Ascending aorta (tissue), 2 donors: ENCODE results near the gene NAA20. TPM values are rescaled to one million over a fixed set of nuclear protein-coding genes. Genes with fewer than 3 reads are reported as not detected.

Experiments used
- DNase-seq, 2 donors: peaks; one replicate each; pipeline ENCODE4 v3.0.0-alpha.2; 2019; ENCODE audit warnings: low spot score in 2 of 2
- H3K27ac ChIP-seq, 2 donors: fragments of 200-600 bp; sonication (generic); one replicate each; pipeline ENCODE4 v1.5.1; 2016 to 2017; ENCODE audit warnings: mild to moderate bottlenecking in 1 of 2
- H3K27me3 ChIP-seq: fragments of 200-600 bp; sonication (generic); one replicate; pipeline ENCODE4 v1.5.1; 2017
- H3K36me3 ChIP-seq, 2 donors: fragments of 200-600 bp; sonication (generic); one replicate each; pipeline ENCODE4 v1.5.1; 2016
- H3K4me1 ChIP-seq, 2 donors: fragments of 200-600 bp; sonication (generic); one replicate each; pipeline ENCODE4 v1.5.1; 2016 to 2017; ENCODE audit warnings: mild to moderate bottlenecking in 1 of 2
- H3K4me3 ChIP-seq, 2 donors: fragments of 200-600 bp; sonication (generic); one replicate each; pipeline ENCODE4 v1.5.1; 2016 to 2017; ENCODE audit warnings: mild to moderate bottlenecking in 1 of 2
- H3K9me3 ChIP-seq, 2 donors: fragments of 200-600 bp; sonication (generic); one replicate each; pipeline ENCODE4 v1.5.1; 2016
- intact Hi-C: fragments of 100-400 bp; cut with DNase I; formaldehyde crosslinking; loops from one replicate; pipeline ENCODE4 v1.15.1; 2023
- total RNA-seq: library from RNA; depleted of rRNA; stranded (reverse); fragments of >200 nt; gene quantifications from one replicate; pipeline ENCODE4 v1.1.0, GENCODE V29; 2016
- TF ChIP-seq, protein P1 (sequence below), 3 experiments: fragments of 200-600 bp in 2 of 3; fragments of 450-650 bp in 1 of 3; sonication (generic) in 2 of 3; IDR thresholded peaks; one replicate each; pipeline ENCODE4 v1.5.1; 2016 to 2019; ENCODE audit warnings: antibody characterized with exemption in 3 of 3, mild to moderate bottlenecking in 1 of 3, moderate library complexity in 1 of 3

NAA20 gene
- total RNA-seq, 1 donor from 2014 or later = 2.7 TPM

DNA sequence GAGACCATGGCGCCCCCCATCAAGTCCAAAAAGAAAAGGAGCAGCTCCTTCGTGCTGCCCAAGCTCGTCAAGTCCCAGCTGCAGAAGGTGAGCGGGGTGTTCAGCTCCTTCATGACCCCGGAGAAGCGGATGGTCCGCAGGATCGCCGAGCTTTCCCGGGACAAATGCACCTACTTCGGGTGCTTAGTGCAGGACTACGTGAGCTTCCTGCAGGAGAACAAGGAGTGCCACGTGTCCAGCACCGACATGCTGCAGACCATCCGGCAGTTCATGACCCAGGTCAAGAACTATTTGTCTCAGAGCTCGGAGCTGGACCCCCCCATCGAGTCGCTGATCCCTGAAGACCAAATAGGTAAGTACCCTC is 41.7 kb upstream of the NAA20 start:
- no peaks in the 10 kb centered on the region for H3K27me3 ChIP-seq
- peak overlapping the region; percentile 90 for H3K27ac ChIP-seq
- TF ChIP-seq, protein P1, sequence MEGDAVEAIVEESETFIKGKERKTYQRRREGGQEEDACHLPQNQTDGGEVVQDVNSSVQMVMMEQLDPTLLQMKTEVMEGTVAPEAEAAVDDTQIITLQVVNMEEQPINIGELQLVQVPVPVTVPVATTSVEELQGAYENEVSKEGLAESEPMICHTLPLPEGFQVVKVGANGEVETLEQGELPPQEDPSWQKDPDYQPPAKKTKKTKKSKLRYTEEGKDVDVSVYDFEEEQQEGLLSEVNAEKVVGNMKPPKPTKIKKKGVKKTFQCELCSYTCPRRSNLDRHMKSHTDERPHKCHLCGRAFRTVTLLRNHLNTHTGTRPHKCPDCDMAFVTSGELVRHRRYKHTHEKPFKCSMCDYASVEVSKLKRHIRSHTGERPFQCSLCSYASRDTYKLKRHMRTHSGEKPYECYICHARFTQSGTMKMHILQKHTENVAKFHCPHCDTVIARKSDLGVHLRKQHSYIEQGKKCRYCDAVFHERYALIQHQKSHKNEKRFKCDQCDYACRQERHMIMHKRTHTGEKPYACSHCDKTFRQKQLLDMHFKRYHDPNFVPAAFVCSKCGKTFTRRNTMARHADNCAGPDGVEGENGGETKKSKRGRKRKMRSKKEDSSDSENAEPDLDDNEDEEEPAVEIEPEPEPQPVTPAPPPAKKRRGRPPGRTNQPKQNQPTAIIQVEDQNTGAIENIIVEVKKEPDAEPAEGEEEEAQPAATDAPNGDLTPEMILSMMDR (IDR thresholded peaks at IDR 0.05) = no peak
- H3K9me3 ChIP-seq = no peaks in the 10 kb centered on the region
- no peak for DNase-seq
- peak overlapping the region; percentile 60 to 69 for H3K4me3 ChIP-seq
- H3K36me3 ChIP-seq = peaks cover 0 to 4% of the 10 kb centered on the region in 2 donors
- peaks cover 23 to 51% of the 10 kb centered on the region in 2 donors for H3K4me1 ChIP-seq
- intact Hi-C loops = loop anchor here (5.0 kb wide), 1 partner anchor 88 kb away; no protein-coding TSS in a partner anchor

DNA sequence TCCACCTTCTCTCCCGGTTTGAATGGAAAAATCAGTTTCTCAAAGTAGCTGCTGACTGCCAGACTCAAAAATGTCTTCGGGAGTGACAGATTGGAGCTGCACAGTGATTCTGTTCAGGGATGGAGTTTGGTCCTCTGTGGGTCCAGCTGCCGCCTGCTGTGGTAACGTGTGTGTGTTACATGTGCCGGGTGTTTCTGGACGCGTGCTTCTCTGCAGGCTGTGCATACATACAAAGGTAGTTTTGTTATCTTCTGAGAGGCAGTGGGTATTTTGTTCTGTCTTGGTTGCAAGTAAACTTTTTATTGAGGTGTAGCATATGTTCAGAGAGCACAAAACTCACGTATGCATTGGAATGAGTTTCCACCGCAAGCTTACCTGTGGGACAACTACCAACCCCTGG is 41.3 kb upstream of the NAA20 start:
- DNase-seq = no peak
- peak overlapping the region; percentile 60 to 69 for H3K4me3 ChIP-seq
- H3K9me3 ChIP-seq = no peaks in the 10 kb centered on the region
- intact Hi-C loops = loop anchor here (5.0 kb wide), 1 partner anchor 89 kb away; no protein-coding TSS in a partner anchor
- peak overlapping the region; percentile 90 for H3K27ac ChIP-seq
- peaks cover 23 to 51% of the 10 kb centered on the region in 2 donors for H3K4me1 ChIP-seq
- no peaks in the 10 kb centered on the region for H3K27me3 ChIP-seq
- H3K36me3 ChIP-seq = peaks cover 0 to 4% of the 10 kb centered on the region in 2 donors
- TF ChIP-seq, protein P1 (IDR thresholded peaks at IDR 0.05) = no peak

DNA sequence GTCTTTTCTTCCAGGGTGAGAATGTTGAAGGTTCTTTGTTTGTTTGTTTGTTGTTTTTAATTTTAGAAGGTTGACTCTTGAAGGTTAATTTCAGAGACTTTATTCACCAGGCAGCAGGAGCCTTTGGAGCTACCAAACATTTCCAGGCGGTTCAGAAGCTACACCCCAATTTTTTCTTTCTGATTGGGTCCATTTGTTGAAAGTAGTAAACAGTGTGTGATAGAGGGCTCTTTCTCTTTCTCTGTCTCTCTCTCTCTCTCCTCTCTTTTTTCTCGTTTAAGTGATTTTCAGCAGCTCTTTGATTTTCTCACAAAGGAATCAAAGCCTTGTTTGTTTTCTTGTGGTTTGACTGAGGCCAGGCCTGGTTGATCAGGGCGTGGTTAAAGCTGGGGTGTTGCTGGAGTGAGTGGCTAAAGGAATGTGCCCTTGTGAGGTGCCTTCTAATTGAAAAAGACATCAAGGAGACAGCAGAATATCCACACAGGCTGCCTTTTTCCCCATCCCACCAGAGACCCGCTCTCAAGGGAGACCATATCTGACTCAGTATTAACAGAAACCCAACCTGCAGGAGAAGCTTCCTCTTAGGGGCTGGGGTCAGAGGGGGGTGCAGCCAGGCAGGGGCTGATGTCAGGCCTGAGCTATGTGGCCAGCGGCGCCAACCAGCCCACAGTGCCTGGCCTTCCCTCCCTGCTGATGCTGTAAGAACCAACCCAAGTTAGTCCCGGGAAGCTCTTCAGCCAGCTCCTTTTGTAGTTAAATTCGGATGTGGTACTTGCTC is 40.4 kb upstream of the NAA20 start:
- peaks cover 0 to 4% of the 10 kb centered on the region in 2 donors for H3K36me3 ChIP-seq
- no peaks in the 10 kb centered on the region for H3K9me3 ChIP-seq
- TF ChIP-seq, protein P1 (IDR thresholded peaks at IDR 0.05) = no peak
- intact Hi-C loops = loop anchor here (1.0 to 5.0 kb wide), 2 partner anchors 17 to 89 kb away; no protein-coding TSS in a partner anchor
- H3K27ac ChIP-seq = peak overlapping the region; percentile 90
- H3K4me1 ChIP-seq = peaks cover 23 to 56% of the 10 kb centered on the region in 2 donors
- H3K27me3 ChIP-seq = no peaks in the 10 kb centered on the region
- peak; percentile 35 to 88 for DNase-seq
- peak overlapping the region; percentile 60 to 69 for H3K4me3 ChIP-seq

DNA sequence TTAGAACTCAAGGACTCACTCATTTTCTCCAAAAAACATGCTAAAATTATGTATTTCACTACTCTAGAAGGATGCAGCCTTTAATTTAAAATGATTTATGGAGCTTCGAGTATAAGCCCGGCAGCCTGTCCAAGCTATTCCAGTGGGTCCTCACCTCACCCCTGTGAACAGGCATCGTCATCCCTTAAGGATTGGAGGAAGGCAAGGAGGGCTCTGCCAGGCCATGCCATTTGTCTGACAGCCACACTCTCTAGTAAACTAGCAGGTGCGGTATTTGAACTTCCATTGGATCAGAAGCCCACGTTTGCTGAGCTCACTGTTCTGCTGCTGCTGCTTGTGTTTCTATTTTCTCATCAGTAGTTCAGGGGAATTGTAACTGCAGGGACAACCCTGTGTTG is 39.8 kb upstream of the NAA20 start:
- Histone ChIP-seq H3K36me3 (no peaks in the 10 kb centered on the region), H3K27me3 (no peaks in the 10 kb centered on the region), H3K4me3 (peak overlapping the region; percentile 60 to 69), H3K27ac (peak overlapping the region; percentile 90), H3K9me3 (no peaks in the 10 kb centered on the region), H3K4me1 (peaks cover 23 to 56% of the 10 kb centered on the region in 2 donors)
- TF ChIP-seq, protein P1 (IDR thresholded peaks at IDR 0.05) = no peak
- intact Hi-C loops = loop anchor here (1.0 to 5.0 kb wide), 2 partner anchors 16 to 90 kb away; no protein-coding TSS in a partner anchor
- DNase-seq = no peak

DNA sequence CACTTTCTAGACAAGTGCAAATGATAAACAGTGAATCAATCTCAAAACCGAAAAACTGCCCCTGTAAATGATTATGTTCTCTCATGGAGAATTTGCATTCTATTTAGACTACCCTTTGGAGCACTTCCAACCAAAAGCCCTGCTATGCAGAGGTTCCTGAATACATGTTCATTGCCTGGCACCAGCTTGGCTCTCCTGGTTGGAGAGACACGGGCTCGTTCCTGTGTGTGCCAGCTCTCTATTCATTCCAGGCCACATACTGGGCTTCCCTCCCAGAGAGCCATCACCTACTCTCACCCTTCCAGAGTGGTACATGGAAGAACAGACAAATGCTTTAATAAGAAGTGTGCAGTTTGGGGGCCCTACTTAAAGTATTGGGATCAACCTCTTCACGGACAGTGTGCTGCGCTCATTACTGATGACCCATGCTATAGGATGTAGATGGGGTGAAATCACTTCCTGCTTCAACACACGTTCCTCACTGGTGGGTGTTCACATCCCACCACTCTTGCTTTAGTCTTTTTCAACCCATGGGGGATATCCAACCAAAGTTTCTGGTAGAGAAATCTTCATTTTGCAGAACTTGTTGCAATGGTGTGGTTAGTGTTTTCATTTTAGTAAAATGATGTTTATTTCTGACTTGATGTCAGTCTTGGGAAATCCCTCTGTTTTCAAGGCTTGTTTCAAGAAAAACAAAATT is 38.5 kb upstream of the NAA20 start:
- no peak for DNase-seq
- Histone ChIP-seq H3K9me3 (no peaks in the 10 kb centered on the region), H3K36me3 (no peaks in the 10 kb centered on the region), H3K4me1 (peaks cover 19 to 57% of the 10 kb centered on the region in 2 donors), H3K4me3 (peak overlapping the region in 1 of 2 donors; percentile 69), H3K27ac (peak overlapping the region; percentile 90), H3K27me3 (no peaks in the 10 kb centered on the region)
- intact Hi-C loops = loop anchor here (5.0 kb wide), 1 partner anchor 91 kb away; no protein-coding TSS in a partner anchor
- TF ChIP-seq, protein P1 (IDR thresholded peaks at IDR 0.05) = no peak
